ENCODE measurements around the gene CRIP3.

DNA sequence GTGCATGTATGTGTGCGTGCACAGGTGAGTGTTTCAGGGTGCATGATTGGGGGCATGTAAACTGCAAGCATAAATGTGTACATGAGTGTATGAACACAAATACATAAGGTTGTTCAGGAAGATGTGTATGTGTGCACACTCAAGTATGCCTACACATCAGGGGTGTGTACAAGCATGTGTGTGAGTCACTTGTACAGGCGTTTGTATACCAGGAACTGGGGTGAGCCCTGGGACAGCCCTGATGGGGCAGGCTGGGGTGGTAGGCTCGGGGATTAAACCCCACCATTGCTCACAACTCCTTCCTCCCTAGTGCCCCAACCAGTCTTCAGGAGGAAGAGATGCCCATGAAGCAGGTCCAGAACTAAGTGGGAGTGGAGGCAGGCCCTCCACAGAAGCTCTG lies 4.3 kb downstream of the CRIP3 start:
- TF ChIP-seq NR3C1 (CRISPR knock-in tag; conservative IDR thresholded peaks at IDR 0.05; ENCODE audit: low read depth) (no peak), ZNF232 (CRISPR knock-in tag; IDR thresholded peaks at IDR 0.05) (no peak), ZNF423 (CRISPR knock-in tag; IDR thresholded peaks at IDR 0.05) (no peak), CREB1 (CRISPR knock-in tag; IDR thresholded peaks at IDR 0.05) (no peak), TEAD4 (CRISPR knock-in tag; IDR thresholded peaks at IDR 0.05) (no peak), NFYB (CRISPR knock-in tag; conservative IDR thresholded peaks at IDR 0.05; ENCODE audit: low read depth) (no peak)
- TF ChIP-seq, protein P1, sequence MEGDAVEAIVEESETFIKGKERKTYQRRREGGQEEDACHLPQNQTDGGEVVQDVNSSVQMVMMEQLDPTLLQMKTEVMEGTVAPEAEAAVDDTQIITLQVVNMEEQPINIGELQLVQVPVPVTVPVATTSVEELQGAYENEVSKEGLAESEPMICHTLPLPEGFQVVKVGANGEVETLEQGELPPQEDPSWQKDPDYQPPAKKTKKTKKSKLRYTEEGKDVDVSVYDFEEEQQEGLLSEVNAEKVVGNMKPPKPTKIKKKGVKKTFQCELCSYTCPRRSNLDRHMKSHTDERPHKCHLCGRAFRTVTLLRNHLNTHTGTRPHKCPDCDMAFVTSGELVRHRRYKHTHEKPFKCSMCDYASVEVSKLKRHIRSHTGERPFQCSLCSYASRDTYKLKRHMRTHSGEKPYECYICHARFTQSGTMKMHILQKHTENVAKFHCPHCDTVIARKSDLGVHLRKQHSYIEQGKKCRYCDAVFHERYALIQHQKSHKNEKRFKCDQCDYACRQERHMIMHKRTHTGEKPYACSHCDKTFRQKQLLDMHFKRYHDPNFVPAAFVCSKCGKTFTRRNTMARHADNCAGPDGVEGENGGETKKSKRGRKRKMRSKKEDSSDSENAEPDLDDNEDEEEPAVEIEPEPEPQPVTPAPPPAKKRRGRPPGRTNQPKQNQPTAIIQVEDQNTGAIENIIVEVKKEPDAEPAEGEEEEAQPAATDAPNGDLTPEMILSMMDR (IDR thresholded peaks at IDR 0.05): no peak
- TF ChIP-seq, protein P2, sequence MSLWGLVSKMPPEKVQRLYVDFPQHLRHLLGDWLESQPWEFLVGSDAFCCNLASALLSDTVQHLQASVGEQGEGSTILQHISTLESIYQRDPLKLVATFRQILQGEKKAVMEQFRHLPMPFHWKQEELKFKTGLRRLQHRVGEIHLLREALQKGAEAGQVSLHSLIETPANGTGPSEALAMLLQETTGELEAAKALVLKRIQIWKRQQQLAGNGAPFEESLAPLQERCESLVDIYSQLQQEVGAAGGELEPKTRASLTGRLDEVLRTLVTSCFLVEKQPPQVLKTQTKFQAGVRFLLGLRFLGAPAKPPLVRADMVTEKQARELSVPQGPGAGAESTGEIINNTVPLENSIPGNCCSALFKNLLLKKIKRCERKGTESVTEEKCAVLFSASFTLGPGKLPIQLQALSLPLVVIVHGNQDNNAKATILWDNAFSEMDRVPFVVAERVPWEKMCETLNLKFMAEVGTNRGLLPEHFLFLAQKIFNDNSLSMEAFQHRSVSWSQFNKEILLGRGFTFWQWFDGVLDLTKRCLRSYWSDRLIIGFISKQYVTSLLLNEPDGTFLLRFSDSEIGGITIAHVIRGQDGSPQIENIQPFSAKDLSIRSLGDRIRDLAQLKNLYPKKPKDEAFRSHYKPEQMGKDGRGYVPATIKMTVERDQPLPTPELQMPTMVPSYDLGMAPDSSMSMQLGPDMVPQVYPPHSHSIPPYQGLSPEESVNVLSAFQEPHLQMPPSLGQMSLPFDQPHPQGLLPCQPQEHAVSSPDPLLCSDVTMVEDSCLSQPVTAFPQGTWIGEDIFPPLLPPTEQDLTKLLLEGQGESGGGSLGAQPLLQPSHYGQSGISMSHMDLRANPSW (CRISPR knock-in tag; conservative IDR thresholded peaks at IDR 0.05; ENCODE audit: low read depth): no peak
- TF ChIP-seq, protein P3, sequence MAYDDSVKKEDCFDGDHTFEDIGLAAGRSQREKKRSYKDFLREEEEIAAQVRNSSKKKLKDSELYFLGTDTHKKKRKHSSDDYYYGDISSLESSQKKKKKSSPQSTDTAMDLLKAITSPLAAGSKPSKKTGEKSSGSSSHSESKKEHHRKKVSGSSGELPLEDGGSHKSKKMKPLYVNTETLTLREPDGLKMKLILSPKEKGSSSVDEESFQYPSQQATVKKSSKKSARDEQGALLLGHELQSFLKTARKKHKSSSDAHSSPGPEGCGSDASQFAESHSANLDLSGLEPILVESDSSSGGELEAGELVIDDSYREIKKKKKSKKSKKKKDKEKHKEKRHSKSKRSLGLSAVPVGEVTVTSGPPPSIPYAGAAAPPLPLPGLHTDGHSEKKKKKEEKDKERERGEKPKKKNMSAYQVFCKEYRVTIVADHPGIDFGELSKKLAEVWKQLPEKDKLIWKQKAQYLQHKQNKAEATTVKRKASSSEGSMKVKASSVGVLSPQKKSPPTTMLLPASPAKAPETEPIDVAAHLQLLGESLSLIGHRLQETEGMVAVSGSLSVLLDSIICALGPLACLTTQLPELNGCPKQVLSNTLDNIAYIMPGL (CRISPR knock-in tag; IDR thresholded peaks at IDR 0.05): no peak
- TF ChIP-seq, protein P4, sequence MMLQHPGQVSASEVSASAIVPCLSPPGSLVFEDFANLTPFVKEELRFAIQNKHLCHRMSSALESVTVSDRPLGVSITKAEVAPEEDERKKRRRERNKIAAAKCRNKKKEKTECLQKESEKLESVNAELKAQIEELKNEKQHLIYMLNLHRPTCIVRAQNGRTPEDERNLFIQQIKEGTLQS (CRISPR knock-in tag; conservative IDR thresholded peaks at IDR 0.05): no peak

Data from WTC11 (cell line).